Measurements from ENCODE around the gene ATP11A.

- TF ChIP-seq CTCF (conservative IDR thresholded peaks at IDR 0.05; ENCODE audit: low read depth, low read length) (no peak), EZH2 (IDR thresholded peaks at IDR 0.05; ENCODE audit: borderline replicate concordance, low read depth, low read length, poor library complexity, severe bottlenecking) (no peak)
Measured at GRCh38 chr13:112900226-112900600, 210.4 kb downstream of the ATP11A start.
